ENCODE measurements around the gene SLC12A6.
A peak's percentile ranks its signal among the peaks of the same experiment; 100 is the strongest.

Gene SLC12A6

GRCh38 chr15:34259566-34259965 lies 78.0 kb downstream of the SLC12A6 start:
- no peak for DNase-seq (ENCODE audit: low spot score)

- DNase-seq (ENCODE audit: low spot score): no peak
These were observed 79.4 kb downstream of the SLC12A6 start for GRCh38 chr15:34258151-34258550.

GRCh38 chr15:34252545-34252944 lies 85.0 kb downstream of the SLC12A6 start:
- no peak for DNase-seq (ENCODE audit: low spot score)

GRCh38 chr15:34248190-34248589 lies 89.4 kb downstream of the SLC12A6 start:
- DNase-seq (ENCODE audit: low spot score): no peak

GRCh38 chr15:34246276-34246976 lies 91.2 kb downstream of the SLC12A6 start:
- no peak for DNase-seq (ENCODE audit: low spot score)

GRCh38 chr15:34243226-34243625 lies 94.4 kb downstream of the SLC12A6 start:
- DNase-seq (ENCODE audit: low spot score): no peak

- DNase-seq (ENCODE audit: low spot score): no peak
These were observed 95.3 kb downstream of the SLC12A6 start for GRCh38 chr15:34242331-34242710.

- peak; percentile 47 for DNase-seq (ENCODE audit: low spot score)
These were observed 95.9 kb downstream of the SLC12A6 start for GRCh38 chr15:34241376-34242330.

GRCh38 chr15:34240537-34240936 lies 97.0 kb downstream of the SLC12A6 start:
- no peak for DNase-seq (ENCODE audit: low spot score)

GRCh38 chr15:34239151-34239808 lies 98.3 kb downstream of the SLC12A6 start:
- DNase-seq (ENCODE audit: low spot score): peak; percentile 89

- DNase-seq (ENCODE audit: low spot score): no peak
These were observed 104.0 kb downstream of the SLC12A6 start for GRCh38 chr15:34233614-34234013.

- peak; percentile 9 for DNase-seq (ENCODE audit: low spot score)
These were observed 113.5 kb downstream of the SLC12A6 start for GRCh38 chr15:34223904-34224596.

- peak; percentile 34 for DNase-seq (ENCODE audit: low spot score)
These were observed 119.9 kb downstream of the SLC12A6 start for GRCh38 chr15:34217587-34218225.

GRCh38 chr15:34216527-34217270 lies 120.9 kb downstream of the SLC12A6 start:
- DNase-seq (ENCODE audit: low spot score): no peak

GRCh38 chr15:34214135-34214534 lies 123.4 kb downstream of the SLC12A6 start:
- no peak for DNase-seq (ENCODE audit: low spot score)

GRCh38 chr15:34213690-34214089 lies 123.9 kb downstream of the SLC12A6 start:
- DNase-seq (ENCODE audit: low spot score): no peak

GRCh38 chr15:34209421-34210282 lies 127.9 kb downstream of the SLC12A6 start, which contains the start of gene KATNBL1:
Gene KATNBL1 (minus strand): TSS chr15:34210096. CDS start chr15:34163676, 46,420 bp downstream.
- DNase-seq (ENCODE audit: low spot score): peak; percentile 98

GRCh38 chr15:34206011-34206410 lies 131.6 kb downstream of the SLC12A6 start:
- DNase-seq (ENCODE audit: low spot score): no peak

- no peak for DNase-seq (ENCODE audit: low spot score)
These were observed 133.6 kb downstream of the SLC12A6 start for GRCh38 chr15:34203936-34204335.

GRCh38 chr15:34203305-34203704 lies 134.3 kb downstream of the SLC12A6 start:
- DNase-seq (ENCODE audit: low spot score): no peak
